ENCODE results near the gene ATOH8.

ATOH8 gene

DNA sequence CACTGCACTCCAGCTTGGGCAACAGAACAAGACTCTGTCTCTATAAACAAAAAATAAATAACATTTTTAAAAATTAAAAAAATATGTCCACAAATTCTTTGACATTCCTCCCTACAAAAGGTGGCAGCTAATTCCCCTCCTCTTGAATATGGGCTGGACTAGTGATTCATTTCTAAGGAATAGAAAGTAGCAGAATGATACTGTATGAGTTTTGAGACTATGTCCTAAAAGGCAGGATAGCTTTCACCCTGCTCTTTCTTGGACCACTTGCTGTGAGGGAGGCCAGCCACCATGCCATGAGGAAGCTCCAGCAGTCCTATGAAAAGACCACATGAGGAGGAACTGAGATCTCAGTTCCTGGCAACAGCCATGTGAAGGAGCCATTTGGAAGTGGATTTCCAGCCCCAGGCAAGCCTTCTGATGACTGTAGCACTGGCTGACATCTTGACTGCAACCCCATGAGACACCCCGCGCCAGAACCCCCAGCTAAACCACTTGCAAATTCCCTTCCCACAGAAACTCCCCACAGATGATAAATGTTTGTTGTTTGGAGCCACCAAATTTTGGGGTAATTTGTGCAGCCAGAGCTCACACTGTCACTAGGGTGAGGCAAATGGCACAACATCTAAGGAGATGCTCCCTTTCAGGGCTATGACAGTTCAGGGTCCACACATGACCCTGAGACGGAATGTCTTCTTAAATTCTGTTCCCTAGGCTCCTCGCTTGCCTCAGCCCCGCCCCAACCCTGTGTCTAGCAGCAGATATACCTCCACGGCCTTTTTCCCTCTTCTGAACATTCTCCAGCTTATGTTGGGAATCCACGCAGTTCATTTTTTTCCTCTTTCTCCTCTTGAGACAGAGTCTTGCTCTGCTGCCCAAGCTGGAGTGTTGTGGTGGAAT is 17.1 kb upstream of the ATOH8 start:
- TF ChIP-seq ZNF274 (IDR thresholded peaks at IDR 0.05; ENCODE audit: low read depth, low read length): no peak
- no peak overlapping the region for H3K4me3 ChIP-seq (ENCODE audit: low read length)

DNA sequence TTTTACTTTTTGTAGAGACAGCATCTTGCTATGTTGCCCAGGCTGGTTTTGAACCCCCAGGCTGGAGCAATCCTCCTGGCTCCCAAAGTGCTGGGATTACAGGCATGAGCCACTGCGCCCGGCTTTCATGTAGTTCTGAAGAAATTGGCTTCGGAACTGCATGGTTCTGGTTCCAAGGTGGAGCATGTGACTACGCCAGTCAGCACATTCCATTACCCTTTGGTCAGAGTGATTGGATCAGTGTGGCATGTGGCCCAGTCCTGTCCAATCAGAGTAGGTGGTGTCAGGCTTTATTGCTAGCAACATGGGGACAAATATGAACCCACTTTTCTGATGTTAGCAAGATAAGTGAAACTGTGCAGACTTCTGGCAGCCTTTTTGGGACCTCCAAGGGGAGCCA is 16.3 kb upstream of the ATOH8 start:
- TF ChIP-seq ZNF274 (IDR thresholded peaks at IDR 0.05; ENCODE audit: low read depth, low read length): no peak

DNA sequence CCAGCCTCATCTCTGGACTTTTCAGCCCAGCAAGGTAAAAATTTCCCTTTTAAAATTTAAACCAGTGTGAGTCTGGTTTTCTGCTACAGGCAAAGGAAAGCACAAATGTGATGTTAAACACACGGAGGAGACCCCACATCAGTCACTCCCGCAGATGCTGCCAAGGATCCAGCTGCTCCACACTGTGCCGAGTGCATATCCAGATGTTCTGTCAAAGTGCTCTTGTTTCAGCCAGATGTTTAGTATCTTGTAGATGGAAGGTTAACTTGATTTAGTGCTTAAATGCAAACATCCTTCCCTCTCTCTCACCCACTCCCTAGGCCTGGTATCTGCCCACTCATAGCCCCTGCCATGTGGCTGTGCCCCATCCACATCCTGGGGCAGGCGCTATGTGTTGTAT is 15.8 kb upstream of the ATOH8 start:
- H3K4me3 ChIP-seq (ENCODE audit: low read length): no peak overlapping the region
- TF ChIP-seq ZNF274 (IDR thresholded peaks at IDR 0.05; ENCODE audit: low read depth, low read length): no peak

More for the DNA sequence above, 16.3 kb upstream of the ATOH8 start:
- H3K4me3 ChIP-seq (ENCODE audit: low read length): no peak overlapping the region

DNA sequence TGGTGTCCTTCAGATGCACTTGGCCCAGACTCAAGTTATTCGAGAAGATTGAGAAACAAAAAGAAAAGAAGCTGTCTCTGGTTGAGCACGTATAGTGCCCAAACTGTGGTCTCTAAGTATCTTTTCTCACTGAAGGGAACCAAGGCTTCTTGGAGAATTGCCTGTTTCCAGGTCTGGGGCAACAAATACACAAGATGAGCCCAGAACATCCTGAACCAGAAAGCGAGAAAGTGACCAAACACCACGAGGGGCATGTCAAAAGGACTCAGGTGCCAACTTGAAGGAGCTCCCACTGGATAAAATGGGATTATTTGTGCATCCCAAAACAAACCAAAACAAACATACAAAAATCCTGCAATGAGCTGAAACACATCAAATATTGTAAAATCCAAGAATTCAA is 13.6 kb upstream of the ATOH8 start:
- no peak overlapping the region for H3K4me3 ChIP-seq (ENCODE audit: low read length)
- no peak for TF ChIP-seq ZNF274 (IDR thresholded peaks at IDR 0.05; ENCODE audit: low read depth, low read length)

- TF ChIP-seq ZNF274 (IDR thresholded peaks at IDR 0.05; ENCODE audit: low read depth, low read length): no peak
- no peak overlapping the region for H3K4me3 ChIP-seq (ENCODE audit: low read length)
Observed at GRCh38 chr2:85741211-85741832, 12.5 kb upstream of the ATOH8 start.

- no peak overlapping the region for H3K4me3 ChIP-seq (ENCODE audit: low read length)
- TF ChIP-seq ZNF274 (IDR thresholded peaks at IDR 0.05; ENCODE audit: low read depth, low read length): no peak
Observed at GRCh38 chr2:85741833-85742455, 11.8 kb upstream of the ATOH8 start.

GRCh38 chr2:85743304-85743978 is 10.3 kb upstream of the ATOH8 start:
- TF ChIP-seq ZNF274 (IDR thresholded peaks at IDR 0.05; ENCODE audit: low read depth, low read length): no peak
- H3K4me3 ChIP-seq (ENCODE audit: low read length): no peak overlapping the region

- no peak for TF ChIP-seq ZNF274 (IDR thresholded peaks at IDR 0.05; ENCODE audit: low read depth, low read length)
- H3K4me3 ChIP-seq (ENCODE audit: low read length): no peak overlapping the region
Observed at GRCh38 chr2:85744055-85744454, 9.7 kb upstream of the ATOH8 start.

DNA sequence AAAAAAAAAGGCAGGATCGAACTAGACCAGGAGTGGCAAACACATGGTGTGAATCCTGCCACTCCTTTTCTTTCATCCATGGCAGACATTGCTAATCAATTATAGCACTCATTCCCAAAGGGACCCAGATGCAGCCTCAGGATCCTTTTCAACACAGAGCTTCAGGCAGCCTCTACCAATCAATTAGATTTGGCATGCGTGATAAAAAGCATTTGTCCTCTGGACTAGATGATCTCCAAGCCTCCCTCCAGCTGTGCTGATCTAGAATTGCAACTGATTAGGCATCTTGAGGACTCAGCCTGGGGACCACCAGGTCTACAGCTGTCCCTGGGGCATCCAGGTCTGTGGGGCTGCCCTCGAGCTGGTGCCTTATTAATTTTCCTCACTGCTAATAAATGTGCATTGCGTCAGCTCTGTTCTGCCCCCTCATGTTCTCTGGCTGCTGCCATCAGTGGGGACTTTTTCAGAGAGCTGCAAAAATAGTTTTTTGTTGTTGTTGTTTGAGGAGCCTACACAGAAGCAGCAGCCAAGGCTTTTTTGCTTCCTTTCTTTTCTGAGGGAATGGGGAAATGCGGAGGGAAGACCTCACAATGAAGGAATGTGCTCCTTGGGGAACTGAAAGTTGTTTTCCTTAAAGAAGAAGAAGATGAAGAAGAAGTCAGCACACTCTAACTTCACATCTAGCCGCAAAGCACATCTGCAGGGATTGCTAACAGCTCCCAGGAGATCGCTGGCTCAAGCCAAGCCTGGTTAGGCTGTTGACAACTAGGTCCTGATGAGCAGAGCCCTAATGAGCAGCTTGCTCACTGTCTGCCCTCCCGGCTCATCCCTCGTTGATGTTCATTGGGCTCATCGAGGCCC is 8.8 kb upstream of the ATOH8 start:
- TF ChIP-seq ZNF274 (IDR thresholded peaks at IDR 0.05; ENCODE audit: low read depth, low read length): no peak
- no peak overlapping the region for H3K4me3 ChIP-seq (ENCODE audit: low read length)

GRCh38 chr2:85745619-85746018 is 8.2 kb upstream of the ATOH8 start:
- no peak for TF ChIP-seq ZNF274 (IDR thresholded peaks at IDR 0.05; ENCODE audit: low read depth, low read length)
- H3K4me3 ChIP-seq (ENCODE audit: low read length): no peak overlapping the region

DNA sequence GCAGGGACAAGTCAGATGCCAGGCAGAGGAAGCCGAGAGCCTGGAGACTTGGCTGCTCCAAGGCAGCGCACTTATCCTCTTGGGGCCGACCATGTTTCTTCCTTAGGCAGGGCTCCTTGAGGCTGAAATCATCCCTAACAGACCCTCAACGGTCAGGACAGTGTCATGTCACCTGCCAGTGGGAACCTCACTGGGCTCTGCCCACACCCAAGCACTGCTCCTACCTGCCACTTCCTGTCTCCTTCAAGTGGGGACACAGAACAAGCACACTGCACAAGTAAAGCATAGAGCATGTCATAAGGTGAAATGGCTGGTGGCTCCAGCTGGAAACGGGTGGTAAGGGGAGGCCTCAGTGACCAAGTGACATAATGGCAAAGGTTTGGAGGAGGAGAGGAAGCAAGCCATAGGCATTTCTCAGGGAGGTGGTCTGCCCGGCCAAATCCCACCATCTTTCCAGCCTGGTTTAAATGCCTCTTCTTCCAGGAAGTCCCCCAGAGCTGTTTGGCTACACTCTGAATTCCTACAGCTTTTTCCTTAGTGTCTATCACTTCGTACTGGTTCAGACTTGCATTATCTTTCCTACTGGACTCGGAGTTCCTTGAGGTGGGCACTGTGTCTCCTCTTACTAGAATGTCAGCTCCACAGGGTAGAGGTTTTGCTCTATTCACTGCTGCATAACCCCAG is 7.3 kb upstream of the ATOH8 start:
- no peak for TF ChIP-seq ZNF274 (IDR thresholded peaks at IDR 0.05; ENCODE audit: low read depth, low read length)
- no peak overlapping the region for H3K4me3 ChIP-seq (ENCODE audit: low read length)

- no peak for TF ChIP-seq ZNF274 (IDR thresholded peaks at IDR 0.05; ENCODE audit: low read depth, low read length)
- H3K4me3 ChIP-seq (ENCODE audit: low read length): no peak overlapping the region
Observed at GRCh38 chr2:85747441-85747840, 6.3 kb upstream of the ATOH8 start.

Data from GM08714 (cell line).